K562 (cell line): ENCODE measurements around the gene SLA2. TPM values are rescaled to one million over a fixed set of nuclear protein-coding genes. Genes with fewer than 3 reads are reported as not detected.

Experiments
- ELF4 ChIP-seq: fragments of 450-650 bp; formaldehyde crosslinking; IDR thresholded peaks from 2 replicates; pipeline ENCODE4 v1.4.0; 2022; ENCODE audit warnings: missing genetic modification characterization
- FOXO4 ChIP-seq: fragments of 450-650 bp; formaldehyde crosslinking; IDR thresholded peaks from 2 replicates; pipeline ENCODE4 v1.4.0; 2020; ENCODE audit warnings: mild to moderate bottlenecking, moderate library complexity
- GTF2F1 ChIP-seq: IDR thresholded peaks from 2 replicates; pipeline ENCODE4 v1.6.1; 2011; ENCODE audit warnings: low read depth, low read length, improper control_type of control experiment
- HCFC1 ChIP-seq: IDR thresholded peaks from 2 replicates; pipeline ENCODE4 v1.6.1; 2012; ENCODE audit warnings: low read depth, low read length, improper control_type of control experiment
- HNRNPLL ChIP-seq: fragments of 200-400 bp; formaldehyde crosslinking; IDR thresholded peaks from 2 replicates; pipeline ENCODE4 v1.6.1; 2017; ENCODE audit warnings: low read length, low read depth, mild to moderate bottlenecking; ENCODE audit not compliant: poor library complexity, severe bottlenecking
- KDM5B ChIP-seq: fragments of 200-600 bp; sonication (generic); IDR thresholded peaks from 2 replicates; pipeline ENCODE4 v1.6.1; 2012; ENCODE audit warnings: low read depth, mild to moderate bottlenecking, moderate library complexity, low read length, control low read depth, inconsistent platforms; ENCODE audit not compliant: insufficient replicate concordance
- NBN ChIP-seq: fragments of 450-650 bp; IDR thresholded peaks from 2 replicates; pipeline ENCODE4 v1.6.1; 2016; ENCODE audit warnings: low read depth, mild to moderate bottlenecking
- PRMT5 ChIP-seq: sonication (generic); formaldehyde crosslinking; IDR thresholded peaks from 2 replicates; pipeline ENCODE4 v1.5.0; 2020; ENCODE audit warnings: missing genetic modification reagents
- RREB1 ChIP-seq: fragments of 250-450 bp; sonication (Bioruptor Pico); IDR thresholded peaks from 2 replicates; pipeline ENCODE4 v1.4.0; 2020
- SRSF7 ChIP-seq: fragments of 200-400 bp; formaldehyde crosslinking; optimal IDR thresholded peaks from 2 replicates; pipeline ENCODE3; 2017; ENCODE audit warnings: mild to moderate bottlenecking, low read depth, low read length
- XRCC4 ChIP-seq: IDR thresholded peaks from one replicate; pipeline ENCODE4 v1.6.1; 2011; ENCODE audit not compliant: insufficient read depth, insufficient read length; ENCODE audit errors: extremely low read depth
- ZNF12 ChIP-seq: sonication (generic); formaldehyde crosslinking; IDR thresholded peaks from 2 replicates; pipeline ENCODE4 v1.4.0; 2020; ENCODE audit warnings: mild to moderate bottlenecking, missing genetic modification reagents
- ZNF583 ChIP-seq: fragments of 250-450 bp; sonication (Bioruptor Pico); IDR thresholded peaks from 2 replicates; pipeline ENCODE4 v1.4.0; 2020
- ZNF76 ChIP-seq: fragments of 250-450 bp; sonication (Bioruptor Pico); IDR thresholded peaks from 2 replicates; pipeline ENCODE4 v1.4.0; 2020; ENCODE audit warnings: mild to moderate bottlenecking, moderate library complexity, borderline replicate concordance
- ZNF77 ChIP-seq: fragments of 250-450 bp; sonication (Bioruptor Pico); IDR thresholded peaks from 2 replicates; pipeline ENCODE4 v1.5.0; 2020
- polyA plus RNA-seq, 8 experiments: library from polyadenylated mRNA; depleted of rRNA in 4 of 8; stranded (reverse) in 5 of 8; unstranded in 3 of 8; fragments of >200 nt; fragmentation: Nextera tagmentation in 2 of 8; fragmentation: Illumina TruSeq in 1 of 8; extraction: Ambion mirVana in 2 of 8; extraction: Trizol in 1 of 8; gene quantifications; 2 replicates each; pipeline versions ENCODE4 v1.2.1 to v1.2.3, GENCODE V29; 2011 to 2014; ENCODE audit warnings: inconsistent platforms in 1 of 8, missing spikeins in 1 of 8
- total RNA-seq, 7 experiments: library from RNA; depleted of rRNA in 6 of 7; stranded (reverse); fragments of >200 nt in 6 of 7; fragmentation: Illumina TruSeq in 2 of 7; extraction: Trizol in 2 of 7; gene quantifications; 2 replicates each; pipeline versions ENCODE4 v1.2.1 to v1.2.3, GENCODE V29; 2011 to 2021; ENCODE audit warnings: low replicate concordance in 1 of 7
- TF ChIP-seq, protein P1 (sequence below), 3 experiments: IDR thresholded peaks in 2 of 3; conservative IDR thresholded peaks in 1 of 3; 2 replicates each; pipeline ENCODE4 v1.5.1; 2011 to 2012; ENCODE audit warnings: low read length in 3 of 3, mild to moderate bottlenecking in 3 of 3, control low read depth in 2 of 3, improper control_type of control experiment in 1 of 3, inconsistent platforms in 1 of 3, low read depth in 1 of 3, mixed read lengths in 1 of 3, moderate library complexity in 1 of 3; ENCODE audit not compliant: insufficient read depth in 2 of 3
- TF ChIP-seq, protein P2 (sequence below): fragments of 250-450 bp; sonication (Bioruptor Pico); IDR thresholded peaks from 2 replicates; pipeline ENCODE4 v1.4.0; 2020; ENCODE audit warnings: mild to moderate bottlenecking

Gene SLA2
- total and polyA plus RNA-seq, 9 of the 15 experiments (the other 6 are each of a cell fraction or from before 2014, with no cell fraction given): 0.07 TPM; not detected in 7

DNA sequence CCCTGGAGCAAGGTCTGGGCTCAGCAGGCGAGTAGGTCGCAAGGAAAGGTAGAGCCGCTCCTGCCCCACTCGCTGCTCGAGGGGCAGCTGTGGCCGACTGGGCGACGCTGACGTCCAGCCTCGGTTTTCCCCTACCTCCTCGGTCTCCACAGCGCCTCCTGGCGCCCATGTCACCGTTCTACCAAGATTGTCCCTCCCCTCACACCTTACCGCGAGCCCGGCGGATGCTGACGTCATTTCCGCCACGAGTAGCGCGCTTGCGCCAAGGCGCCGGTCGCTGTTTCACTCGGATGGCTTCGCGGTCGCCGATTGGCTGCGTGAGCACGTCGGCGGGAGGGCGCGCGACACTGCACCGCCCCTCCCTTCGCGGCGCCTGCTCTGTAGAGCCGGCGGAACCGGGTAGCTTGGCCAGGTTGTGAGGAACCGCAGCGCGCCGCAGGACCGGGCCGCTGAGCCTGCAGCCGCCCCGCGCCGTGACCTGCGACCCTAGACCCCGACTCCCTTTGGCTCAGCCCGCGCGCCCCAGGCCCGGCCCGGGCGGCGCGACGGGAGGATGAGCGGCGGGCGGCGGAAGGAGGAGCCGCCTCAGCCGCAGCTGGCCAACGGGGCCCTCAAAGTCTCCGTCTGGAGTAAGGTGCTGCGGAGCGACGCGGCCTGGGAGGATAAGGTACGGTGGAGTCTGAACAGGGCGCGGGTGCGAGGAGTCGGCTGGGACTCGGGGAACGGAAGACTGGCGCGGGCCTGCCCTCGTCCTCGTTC, 40.4 kb downstream of the SLA2 start, which contains the start of gene RAB5IF (continued):
- TF ChIP-seq, protein P1, sequence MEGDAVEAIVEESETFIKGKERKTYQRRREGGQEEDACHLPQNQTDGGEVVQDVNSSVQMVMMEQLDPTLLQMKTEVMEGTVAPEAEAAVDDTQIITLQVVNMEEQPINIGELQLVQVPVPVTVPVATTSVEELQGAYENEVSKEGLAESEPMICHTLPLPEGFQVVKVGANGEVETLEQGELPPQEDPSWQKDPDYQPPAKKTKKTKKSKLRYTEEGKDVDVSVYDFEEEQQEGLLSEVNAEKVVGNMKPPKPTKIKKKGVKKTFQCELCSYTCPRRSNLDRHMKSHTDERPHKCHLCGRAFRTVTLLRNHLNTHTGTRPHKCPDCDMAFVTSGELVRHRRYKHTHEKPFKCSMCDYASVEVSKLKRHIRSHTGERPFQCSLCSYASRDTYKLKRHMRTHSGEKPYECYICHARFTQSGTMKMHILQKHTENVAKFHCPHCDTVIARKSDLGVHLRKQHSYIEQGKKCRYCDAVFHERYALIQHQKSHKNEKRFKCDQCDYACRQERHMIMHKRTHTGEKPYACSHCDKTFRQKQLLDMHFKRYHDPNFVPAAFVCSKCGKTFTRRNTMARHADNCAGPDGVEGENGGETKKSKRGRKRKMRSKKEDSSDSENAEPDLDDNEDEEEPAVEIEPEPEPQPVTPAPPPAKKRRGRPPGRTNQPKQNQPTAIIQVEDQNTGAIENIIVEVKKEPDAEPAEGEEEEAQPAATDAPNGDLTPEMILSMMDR (IDR thresholded peaks at IDR 0.05 in 2 of 3, conservative IDR thresholded peaks at IDR 0.05 in 1 of 3; ENCODE audit: insufficient read depth in 2 of 3, low read depth in 1 of 3, low read length in 3 of 3): peak; percentile 89 to 98 (median 98)
- TF ChIP-seq FOXO4 (CRISPR knock-in tag): no peak
- no peak for TF ChIP-seq RREB1 (CRISPR knock-in tag)
- no peak for TF ChIP-seq XRCC4
- 0 out of 2 replicates have a peak, but pooled peaks have one; percentile 16 for TF ChIP-seq ZNF12 (CRISPR knock-in tag)
- TF ChIP-seq, protein P2, sequence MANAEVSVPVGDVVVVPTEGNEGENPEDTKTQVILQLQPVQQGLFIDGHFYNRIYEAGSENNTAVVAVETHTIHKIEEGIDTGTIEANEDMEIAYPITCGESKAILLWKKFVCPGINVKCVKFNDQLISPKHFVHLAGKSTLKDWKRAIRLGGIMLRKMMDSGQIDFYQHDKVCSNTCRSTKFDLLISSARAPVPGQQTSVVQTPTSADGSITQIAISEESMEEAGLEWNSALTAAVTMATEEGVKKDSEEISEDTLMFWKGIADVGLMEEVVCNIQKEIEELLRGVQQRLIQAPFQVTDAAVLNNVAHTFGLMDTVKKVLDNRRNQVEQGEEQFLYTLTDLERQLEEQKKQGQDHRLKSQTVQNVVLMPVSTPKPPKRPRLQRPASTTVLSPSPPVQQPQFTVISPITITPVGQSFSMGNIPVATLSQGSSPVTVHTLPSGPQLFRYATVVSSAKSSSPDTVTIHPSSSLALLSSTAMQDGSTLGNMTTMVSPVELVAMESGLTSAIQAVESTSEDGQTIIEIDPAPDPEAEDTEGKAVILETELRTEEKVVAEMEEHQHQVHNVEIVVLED (CRISPR knock-in tag): peak; percentile 93
- peak; percentile 95 for TF ChIP-seq KDM5B
- peak; percentile 80 for TF ChIP-seq NBN
- no peak for TF ChIP-seq SRSF7
- TF ChIP-seq HNRNPLL: peak; percentile 40
- no peak for TF ChIP-seq ELF4 (CRISPR knock-in tag)
- peak; percentile 85; the same call in 1 of the 2 replicates for TF ChIP-seq GTF2F1
- no peak for TF ChIP-seq ZNF583 (CRISPR knock-in tag)
- no peak for TF ChIP-seq ZNF76
- no peak for TF ChIP-seq PRMT5
- no peak for TF ChIP-seq ZNF77 (CRISPR knock-in tag)
- TF ChIP-seq HCFC1: peak; percentile 77
